ENCODE measurements around the gene NIPA2. TPM values are rescaled to one million over a fixed set of nuclear protein-coding genes. Genes with fewer than 3 reads are reported as not detected.

The NIPA2 gene
- total and polyA plus RNA-seq, 2 of the 8 experiments (the other 6 are each of a cell fraction or from before 2014, with no cell fraction given): 38.5 to 81.7 TPM

DNA sequence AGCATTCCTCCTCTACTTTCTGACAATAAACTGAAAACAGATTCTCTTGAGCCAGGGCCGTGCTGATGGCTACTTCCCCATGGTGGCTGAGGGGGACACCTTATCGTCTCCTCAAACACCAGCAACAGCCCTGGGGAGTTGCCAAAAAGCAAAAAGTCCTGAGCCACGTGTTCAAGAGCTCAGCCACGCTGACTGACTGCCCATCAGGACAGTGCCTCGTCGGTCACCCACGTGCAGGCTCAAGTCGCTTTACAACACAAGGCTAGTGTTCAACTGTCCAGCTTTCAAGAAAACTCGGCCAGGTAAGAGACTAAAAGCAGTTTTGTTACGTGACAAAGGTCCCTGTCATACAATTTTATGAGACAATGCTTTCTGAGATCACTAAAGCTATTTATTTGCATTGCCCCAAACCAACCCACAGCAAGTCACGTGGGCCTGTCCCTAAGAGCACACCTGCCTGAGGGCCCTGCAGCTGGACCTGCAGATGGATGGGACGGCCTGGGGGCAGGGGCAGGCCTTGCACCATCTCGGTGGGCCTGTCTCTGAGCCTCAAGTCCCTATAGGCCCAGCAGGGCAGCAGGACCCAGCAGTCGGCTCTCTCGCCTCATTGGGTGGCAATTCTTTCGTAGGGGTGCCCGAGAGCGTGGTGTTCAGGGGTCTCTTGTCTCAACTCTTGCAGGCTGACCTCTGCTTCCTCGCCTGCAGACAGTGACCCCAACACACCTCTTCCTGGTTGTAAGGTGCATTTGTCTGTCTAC, 42.7 kb downstream of the NIPA2 start (continued):
- TF ChIP-seq, protein P1, sequence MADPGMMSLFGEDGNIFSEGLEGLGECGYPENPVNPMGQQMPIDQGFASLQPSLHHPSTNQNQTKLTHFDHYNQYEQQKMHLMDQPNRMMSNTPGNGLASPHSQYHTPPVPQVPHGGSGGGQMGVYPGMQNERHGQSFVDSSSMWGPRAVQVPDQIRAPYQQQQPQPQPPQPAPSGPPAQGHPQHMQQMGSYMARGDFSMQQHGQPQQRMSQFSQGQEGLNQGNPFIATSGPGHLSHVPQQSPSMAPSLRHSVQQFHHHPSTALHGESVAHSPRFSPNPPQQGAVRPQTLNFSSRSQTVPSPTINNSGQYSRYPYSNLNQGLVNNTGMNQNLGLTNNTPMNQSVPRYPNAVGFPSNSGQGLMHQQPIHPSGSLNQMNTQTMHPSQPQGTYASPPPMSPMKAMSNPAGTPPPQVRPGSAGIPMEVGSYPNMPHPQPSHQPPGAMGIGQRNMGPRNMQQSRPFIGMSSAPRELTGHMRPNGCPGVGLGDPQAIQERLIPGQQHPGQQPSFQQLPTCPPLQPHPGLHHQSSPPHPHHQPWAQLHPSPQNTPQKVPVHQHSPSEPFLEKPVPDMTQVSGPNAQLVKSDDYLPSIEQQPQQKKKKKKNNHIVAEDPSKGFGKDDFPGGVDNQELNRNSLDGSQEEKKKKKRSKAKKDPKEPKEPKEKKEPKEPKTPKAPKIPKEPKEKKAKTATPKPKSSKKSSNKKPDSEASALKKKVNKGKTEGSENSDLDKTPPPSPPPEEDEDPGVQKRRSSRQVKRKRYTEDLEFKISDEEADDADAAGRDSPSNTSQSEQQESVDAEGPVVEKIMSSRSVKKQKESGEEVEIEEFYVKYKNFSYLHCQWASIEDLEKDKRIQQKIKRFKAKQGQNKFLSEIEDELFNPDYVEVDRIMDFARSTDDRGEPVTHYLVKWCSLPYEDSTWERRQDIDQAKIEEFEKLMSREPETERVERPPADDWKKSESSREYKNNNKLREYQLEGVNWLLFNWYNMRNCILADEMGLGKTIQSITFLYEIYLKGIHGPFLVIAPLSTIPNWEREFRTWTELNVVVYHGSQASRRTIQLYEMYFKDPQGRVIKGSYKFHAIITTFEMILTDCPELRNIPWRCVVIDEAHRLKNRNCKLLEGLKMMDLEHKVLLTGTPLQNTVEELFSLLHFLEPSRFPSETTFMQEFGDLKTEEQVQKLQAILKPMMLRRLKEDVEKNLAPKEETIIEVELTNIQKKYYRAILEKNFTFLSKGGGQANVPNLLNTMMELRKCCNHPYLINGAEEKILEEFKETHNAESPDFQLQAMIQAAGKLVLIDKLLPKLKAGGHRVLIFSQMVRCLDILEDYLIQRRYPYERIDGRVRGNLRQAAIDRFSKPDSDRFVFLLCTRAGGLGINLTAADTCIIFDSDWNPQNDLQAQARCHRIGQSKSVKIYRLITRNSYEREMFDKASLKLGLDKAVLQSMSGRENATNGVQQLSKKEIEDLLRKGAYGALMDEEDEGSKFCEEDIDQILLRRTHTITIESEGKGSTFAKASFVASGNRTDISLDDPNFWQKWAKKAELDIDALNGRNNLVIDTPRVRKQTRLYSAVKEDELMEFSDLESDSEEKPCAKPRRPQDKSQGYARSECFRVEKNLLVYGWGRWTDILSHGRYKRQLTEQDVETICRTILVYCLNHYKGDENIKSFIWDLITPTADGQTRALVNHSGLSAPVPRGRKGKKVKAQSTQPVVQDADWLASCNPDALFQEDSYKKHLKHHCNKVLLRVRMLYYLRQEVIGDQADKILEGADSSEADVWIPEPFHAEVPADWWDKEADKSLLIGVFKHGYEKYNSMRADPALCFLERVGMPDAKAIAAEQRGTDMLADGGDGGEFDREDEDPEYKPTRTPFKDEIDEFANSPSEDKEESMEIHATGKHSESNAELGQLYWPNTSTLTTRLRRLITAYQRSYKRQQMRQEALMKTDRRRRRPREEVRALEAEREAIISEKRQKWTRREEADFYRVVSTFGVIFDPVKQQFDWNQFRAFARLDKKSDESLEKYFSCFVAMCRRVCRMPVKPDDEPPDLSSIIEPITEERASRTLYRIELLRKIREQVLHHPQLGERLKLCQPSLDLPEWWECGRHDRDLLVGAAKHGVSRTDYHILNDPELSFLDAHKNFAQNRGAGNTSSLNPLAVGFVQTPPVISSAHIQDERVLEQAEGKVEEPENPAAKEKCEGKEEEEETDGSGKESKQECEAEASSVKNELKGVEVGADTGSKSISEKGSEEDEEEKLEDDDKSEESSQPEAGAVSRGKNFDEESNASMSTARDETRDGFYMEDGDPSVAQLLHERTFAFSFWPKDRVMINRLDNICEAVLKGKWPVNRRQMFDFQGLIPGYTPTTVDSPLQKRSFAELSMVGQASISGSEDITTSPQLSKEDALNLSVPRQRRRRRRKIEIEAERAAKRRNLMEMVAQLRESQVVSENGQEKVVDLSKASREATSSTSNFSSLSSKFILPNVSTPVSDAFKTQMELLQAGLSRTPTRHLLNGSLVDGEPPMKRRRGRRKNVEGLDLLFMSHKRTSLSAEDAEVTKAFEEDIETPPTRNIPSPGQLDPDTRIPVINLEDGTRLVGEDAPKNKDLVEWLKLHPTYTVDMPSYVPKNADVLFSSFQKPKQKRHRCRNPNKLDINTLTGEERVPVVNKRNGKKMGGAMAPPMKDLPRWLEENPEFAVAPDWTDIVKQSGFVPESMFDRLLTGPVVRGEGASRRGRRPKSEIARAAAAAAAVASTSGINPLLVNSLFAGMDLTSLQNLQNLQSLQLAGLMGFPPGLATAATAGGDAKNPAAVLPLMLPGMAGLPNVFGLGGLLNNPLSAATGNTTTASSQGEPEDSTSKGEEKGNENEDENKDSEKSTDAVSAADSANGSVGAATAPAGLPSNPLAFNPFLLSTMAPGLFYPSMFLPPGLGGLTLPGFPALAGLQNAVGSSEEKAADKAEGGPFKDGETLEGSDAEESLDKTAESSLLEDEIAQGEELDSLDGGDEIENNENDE (IDR thresholded peaks at IDR 0.05; ENCODE audit: insufficient replicate concordance, low read length): no peak
- TF ChIP-seq, protein P2, sequence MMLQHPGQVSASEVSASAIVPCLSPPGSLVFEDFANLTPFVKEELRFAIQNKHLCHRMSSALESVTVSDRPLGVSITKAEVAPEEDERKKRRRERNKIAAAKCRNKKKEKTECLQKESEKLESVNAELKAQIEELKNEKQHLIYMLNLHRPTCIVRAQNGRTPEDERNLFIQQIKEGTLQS (IDR thresholded peaks at IDR 0.05; ENCODE audit: insufficient read depth, low read depth, low read length): no peak
- TF ChIP-seq POLR2AphosphoS5 (IDR thresholded peaks at IDR 0.05; ENCODE audit: low read depth, low read length) (no peak), SP2 (IDR thresholded peaks at IDR 0.05; ENCODE audit: low read length) (no peak), EP300 (IDR thresholded peaks at IDR 0.05; ENCODE audit: borderline replicate concordance in 1 of 2, low read depth in 2 of 2, low read length in 2 of 2) (no peak), TCF12 (IDR thresholded peaks at IDR 0.05; ENCODE audit: low read depth, low read length) (no peak), CREB1 (IDR thresholded peaks at IDR 0.05) (no peak)

Measured in H1 (cell line).